ENCODE measurements around the gene RSAD1. TPM values are rescaled to one million over a fixed set of nuclear protein-coding genes. Genes with fewer than 3 reads are reported as not detected.
A peak's percentile ranks its signal among the peaks of the same experiment; 100 is the strongest.

Gene RSAD1
- total RNA-seq, 1 donor from 2014 or later, result 42.4 TPM

DNA sequence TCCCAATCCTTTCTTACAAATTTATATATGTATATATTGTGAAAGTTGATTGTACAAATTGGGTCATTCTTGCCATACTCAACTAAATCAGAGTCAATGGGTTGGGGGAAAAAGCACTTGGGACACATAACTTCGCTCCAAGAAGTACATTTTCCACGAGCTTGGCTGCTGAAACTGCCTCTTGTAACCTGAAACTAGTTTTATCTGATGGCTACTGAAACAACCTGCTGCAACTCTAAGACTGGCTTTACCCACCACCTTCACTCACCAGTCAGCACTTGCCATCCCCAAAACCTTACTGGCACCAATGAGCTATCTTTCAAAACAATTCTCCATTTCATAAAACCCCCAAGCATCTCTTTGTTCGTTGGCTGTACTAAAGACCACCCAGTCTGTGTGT, 15.1 kb downstream of the RSAD1 start:
- no peak for DNase-seq (ENCODE audit: low spot score)

GRCh38 chr17:50495217-50495823, 16.7 kb downstream of the RSAD1 start:
- no peak for DNase-seq (ENCODE audit: low spot score)

DNA sequence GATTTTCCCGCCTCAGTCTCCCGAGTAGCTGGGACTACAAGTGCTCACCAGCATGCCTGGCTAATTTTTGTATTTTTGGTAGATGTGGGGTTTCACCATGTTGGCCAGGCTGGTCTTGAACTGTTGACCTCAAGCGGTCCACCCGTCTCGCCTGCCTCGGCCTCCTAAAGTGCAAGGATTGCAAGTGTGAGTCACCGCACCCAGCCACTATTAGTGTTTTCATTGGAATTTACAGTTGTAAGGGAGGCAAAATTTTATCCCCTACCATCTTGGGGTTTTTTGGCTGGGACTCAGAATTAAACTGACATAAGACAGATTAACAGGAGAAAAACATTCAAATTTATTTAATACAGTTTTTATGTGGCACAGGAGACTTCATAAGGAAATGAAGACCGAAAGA, 17.3 kb downstream of the RSAD1 start:
- no peak for DNase-seq (ENCODE audit: low spot score)

DNA sequence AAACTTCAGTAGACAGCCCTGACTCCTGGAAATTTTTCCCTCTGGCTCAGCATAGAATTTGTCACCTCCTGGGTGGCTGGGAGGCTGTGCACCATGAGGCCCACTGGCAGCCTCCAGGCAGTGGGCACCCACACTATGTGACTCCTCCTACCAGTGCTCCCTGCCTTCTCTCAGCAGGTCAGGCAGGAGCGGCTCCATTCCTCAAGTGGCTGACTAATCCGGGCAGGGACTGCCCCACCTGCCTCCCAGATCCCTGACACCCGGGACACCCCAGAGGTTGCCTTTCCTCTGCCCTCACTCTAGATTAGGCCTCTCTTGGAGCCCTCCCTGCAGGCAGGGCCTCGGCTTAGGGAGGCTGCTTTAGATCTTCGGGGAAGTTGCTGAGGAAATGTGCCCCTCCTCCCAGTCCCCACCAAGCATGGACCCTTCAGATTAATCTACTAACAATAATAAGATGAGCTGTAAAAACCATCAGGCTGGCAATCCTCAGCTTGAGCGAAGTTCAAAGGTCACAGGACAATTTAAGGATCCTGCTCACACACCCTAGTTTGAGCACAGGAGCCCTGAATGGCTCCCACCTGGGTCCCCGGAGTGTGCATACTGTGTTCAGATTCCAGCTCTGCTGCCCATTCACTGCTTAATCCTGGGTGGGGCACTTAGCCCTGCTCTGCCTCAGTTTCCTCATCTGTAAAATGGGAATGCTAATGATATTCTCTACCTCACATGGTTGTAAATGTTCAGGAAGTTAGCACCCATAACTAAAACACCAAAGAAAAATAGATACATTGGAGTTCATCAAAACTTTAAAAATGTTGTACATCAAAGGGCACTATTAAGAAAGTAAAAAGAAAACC, 19.6 kb downstream of the RSAD1 start:
- DNase-seq (ENCODE audit: low spot score), result no peak

DNA sequence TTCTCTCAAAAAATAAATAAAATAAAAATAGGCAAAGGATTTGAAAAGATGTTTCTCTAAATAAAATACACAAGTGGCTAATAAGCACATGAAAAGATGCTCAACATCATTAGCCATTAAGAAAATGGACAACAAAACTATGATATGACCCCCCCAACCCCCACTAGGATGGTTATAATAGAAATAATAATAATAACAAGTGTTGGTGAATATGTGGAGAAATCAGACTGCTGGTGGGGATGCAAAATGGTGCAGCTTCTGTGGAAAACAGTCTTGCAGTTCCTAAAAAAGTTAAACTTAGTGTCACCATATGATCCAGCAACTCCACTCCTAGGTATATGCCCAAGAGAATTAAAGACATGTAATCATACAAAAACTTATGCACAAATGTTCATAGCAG, 20.6 kb downstream of the RSAD1 start:
- DNase-seq (ENCODE audit: low spot score), result no peak

GRCh38 chr17:50499721-50500120, 21.1 kb downstream of the RSAD1 start:
- DNase-seq (ENCODE audit: low spot score), result no peak

GRCh38 chr17:50501054-50501453, 22.4 kb downstream of the RSAD1 start:
- DNase-seq (ENCODE audit: low spot score), result no peak

DNA sequence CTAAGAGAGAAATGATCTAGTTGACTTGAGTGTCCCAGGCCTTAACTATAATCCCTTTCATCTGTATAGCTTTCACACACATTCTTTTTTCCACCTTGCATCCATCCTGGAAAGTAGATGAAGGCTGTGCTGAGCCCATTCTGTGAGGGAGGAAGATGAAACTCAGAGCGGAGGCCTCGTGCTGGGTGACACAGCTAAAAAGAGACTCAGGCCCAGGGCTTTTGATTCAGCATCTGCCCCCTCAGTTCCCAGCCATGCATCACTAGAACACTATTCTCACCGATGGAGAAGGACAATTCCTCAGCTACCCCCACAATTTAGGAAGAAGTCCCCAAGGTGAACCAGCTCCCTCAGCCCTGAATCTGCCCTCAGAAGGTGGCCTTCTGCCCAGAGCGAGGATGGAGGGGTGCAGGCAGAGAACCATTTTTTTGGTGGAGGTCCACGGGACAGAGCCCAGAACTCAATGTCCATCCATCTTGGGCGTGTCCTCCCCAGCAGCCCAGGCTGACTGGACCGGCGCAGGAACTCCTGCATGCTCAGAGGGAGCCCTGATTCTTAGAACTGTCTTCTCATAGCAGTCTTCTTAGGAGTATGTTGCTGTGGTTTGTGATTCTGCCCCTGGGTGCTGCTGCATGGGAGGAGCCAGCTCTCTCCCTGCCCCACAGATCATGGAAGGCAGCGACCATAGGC, 23.8 kb downstream of the RSAD1 start:
- no peak for DNase-seq (ENCODE audit: low spot score)

DNA sequence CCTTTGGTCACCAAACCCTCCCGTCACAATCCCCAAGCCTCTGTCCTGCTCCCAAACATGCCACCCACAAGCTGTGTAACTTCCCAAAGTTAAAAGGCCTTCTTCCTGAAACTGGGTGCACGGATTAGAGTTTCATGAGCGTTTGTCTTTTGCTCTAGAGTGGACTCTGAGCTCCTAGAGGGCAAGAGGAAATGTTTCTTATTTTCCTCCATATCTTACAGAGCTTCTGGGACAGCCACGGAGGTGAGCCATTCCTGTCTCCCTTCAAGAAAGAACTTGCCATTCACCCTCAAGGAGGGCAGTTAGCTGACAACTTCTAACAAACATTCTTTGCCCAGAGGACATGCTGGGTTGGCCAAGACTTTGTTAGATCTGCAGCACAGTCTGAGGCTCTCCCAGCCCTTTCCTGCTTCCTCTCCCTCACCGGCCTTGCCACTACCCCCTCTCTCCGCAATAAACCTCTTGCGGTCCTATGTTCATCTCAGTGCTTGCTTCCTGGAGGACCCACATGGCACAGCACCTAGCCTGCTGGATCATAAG, 27.0 kb downstream of the RSAD1 start:
- DNase-seq (ENCODE audit: low spot score), result no peak

DNA sequence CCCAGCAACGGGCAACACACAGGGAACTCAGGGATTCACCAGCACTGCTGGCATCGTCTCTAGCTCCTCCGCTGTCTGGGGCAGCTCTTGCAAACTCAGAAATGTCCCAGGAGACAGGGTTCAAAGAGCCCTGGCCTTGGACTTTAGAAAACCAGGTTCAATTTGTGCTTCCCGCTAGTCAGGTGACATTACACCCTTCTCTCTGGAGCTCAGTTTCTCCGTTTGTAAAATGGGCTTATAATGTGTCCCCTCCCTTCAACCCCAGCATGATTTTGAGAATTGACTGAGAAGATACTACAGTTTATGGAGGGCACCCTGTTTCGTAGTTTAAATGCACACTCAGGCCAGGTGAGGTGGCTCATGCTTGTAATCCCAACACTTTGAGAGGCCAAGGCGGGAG, 27.6 kb downstream of the RSAD1 start:
- no peak for DNase-seq (ENCODE audit: low spot score)

DNA sequence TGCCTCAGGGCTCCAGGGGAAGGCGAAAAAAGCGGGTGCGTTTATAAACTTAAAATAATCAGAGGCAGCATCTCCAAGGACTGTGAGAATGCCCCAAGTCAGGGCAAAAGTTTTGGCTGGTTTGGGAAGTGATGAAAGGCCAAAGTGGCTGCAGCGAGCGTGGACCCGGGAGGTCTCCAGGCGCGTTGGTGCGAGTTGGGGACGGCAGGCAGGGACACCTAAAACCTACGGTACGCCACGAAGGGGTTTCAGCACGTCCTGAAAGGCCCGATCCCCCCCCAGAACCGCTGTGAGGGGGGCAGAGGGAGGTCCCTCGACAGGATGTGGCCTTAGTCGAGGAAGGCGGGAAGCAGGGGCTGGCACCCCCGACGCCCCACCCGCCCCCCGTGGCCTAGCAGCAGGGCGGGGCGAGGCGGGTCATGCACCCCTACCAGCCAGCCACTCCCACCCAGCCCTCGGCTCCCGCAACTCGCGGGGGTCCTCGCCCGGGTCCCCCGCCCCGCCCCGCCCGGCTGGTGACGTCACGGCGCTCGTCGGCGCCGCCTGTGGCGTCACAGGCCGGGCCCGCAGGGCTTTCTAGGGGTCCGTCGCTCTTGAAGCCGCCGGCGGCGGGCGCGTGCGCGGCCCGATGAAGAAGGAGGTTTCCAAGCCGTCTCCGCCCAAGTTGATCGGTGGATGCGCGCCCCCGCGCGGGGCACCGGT, 29.4 kb downstream of the RSAD1 start, which contains the start of gene MYCBPAP:
MYCBPAP (plus strand) TSS at position 569 of the 702 bp plus-strand sequence. CDS start 236 bp downstream, outside the sequence.
- peak; percentile 79 for DNase-seq (ENCODE audit: low spot score)

DNA sequence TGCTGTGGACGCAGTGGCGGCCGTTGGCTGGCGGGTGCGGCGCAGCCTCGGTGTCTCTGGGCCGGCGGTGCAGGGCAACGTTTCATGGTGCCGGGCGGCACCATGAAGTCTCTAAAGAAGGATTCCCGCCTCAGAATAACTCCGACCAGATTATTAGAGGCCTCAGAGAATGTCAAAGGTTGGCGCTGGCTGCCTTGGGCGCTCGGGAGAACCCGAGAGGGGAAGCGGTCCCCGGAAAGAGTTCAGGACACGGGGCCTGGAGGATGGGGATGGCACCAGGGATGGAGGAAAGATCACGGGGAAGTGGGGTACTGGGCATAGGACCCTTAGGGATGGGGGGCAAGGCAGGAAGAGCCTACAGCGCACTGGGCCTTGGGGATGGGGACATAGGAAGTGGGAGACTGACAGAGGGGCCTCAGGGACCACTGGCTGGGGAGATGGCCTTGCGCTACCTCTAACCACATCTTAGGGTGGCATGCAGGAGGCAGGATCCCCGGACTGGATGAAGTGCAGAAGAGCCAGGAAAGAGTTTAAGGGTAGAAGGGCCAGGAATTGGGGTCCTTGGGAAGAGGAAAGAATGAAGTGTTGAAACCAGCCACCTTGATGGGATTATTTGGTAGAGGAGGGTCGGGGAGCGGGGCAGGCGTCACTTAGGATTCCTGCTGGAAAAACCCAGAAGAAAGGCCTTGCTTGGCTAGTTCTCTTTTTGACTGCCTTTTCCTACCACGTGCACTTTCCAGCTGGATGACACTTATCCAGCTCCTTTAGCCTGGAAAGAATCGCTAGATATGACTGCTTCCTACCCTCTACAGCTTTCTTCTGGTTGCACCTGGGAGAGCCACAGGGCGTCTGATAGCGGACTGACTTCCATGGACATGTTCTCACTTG, 30.2 kb downstream of the RSAD1 start:
- no peak for DNase-seq (ENCODE audit: low spot score)

DNA sequence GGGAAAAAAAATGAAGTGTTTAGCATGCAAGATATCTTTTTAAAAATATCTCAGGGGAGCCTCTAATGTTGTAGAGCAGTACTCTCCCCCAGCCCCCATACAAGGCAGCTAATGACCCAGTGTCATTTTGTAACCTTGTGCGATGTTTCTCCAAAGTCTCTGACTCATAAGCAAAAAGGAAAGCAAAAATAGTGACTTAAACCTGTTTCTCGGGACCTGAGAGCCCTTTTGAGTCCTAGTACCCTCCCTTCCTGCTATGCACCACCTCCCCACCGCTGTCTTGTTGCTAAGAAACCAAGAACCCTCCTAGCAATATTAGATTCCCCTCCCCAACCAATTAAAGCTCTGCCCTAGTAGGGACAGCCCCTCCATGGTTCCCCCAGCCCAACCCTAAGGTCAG, 32.4 kb downstream of the RSAD1 start:
- DNase-seq (ENCODE audit: low spot score), result peak; percentile 39

- DNase-seq (ENCODE audit: low spot score), result no peak
Observed at GRCh38 chr17:50513495-50513894, 34.8 kb downstream of the RSAD1 start.

GRCh38 chr17:50514388-50514787, 35.7 kb downstream of the RSAD1 start:
- DNase-seq (ENCODE audit: low spot score), result no peak

GRCh38 chr17:50514936-50515702, 36.5 kb downstream of the RSAD1 start:
- no peak for DNase-seq (ENCODE audit: low spot score)

- DNase-seq (ENCODE audit: low spot score), result no peak
Observed at GRCh38 chr17:50517011-50517410, 38.4 kb downstream of the RSAD1 start.

DNA sequence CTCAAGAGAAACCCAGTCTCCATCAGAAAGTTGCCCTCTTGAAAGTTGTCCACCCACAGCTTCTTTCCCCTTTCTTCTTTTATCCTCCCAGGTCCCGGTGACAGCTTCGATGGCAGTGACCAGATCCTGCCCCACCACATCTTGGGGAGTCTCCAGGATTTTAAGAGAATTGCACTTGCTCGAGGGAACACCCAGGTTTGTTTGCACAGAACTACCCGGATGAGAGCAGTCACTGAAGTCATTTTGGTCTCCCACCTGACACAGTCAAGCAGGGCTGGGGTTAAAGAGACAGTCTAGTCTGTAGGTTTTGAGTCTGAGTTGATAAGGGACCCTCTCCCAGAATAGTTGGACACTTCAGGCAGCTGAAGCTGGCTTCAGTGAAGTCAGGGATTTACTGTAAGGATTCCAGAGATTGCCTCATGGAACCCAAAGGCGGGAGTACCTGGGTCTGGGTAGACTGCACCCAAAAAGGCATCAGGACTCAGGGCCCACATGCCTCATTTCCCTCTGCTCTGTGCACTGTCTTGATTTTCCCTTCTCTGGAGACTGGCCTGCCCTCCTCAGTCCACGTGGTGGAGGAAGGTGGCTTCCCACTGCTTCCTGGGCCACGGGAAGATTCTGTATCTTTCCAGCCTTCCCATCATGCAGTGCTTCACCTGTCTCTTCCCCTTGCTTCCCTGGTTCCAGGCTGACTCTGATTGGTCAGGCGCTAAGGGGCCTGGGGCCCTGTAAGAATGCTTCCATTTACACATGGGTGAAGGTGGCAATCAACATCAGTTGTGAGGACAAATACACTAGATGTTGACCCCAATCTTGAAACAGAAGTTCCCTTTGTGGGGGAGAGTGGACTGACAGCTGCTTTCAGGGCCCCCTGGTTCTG, 39.1 kb downstream of the RSAD1 start:
- no peak for DNase-seq (ENCODE audit: low spot score)

Data from umbilical cord (tissue), 2 donors.